OCI-LY3 (cell line): ENCODE results near the gene RDH5.

Source experiments
- CTCF ChIP-seq: fragments of 200-600, 300-600 bp; sonication (generic); IDR thresholded peaks from 2 replicates; pipeline ENCODE4 v1.5.1; 2014; ENCODE audit warnings: antibody characterized with exemption, low read length, low read depth
- EZH2phosphoT487 ChIP-seq: fragments of 200-600 bp; shearing (Covaris generic); IDR thresholded peaks from 2 replicates; pipeline ENCODE4 v1.6.1; 2018; ENCODE audit warnings: antibody characterized with exemption, mixed run types, low read depth

GRCh38 chr12:55728186-55728938, 8.2 kb downstream of the RDH5 start:
- no peak for TF ChIP-seq CTCF
- TF ChIP-seq EZH2phosphoT487 = no peak
